Measurements from ENCODE around the gene LEP.
"Not testable (repeated sequence)": the region's sequence is repeated elsewhere in the genome, so short reads cannot be mapped to it uniquely, and the experiment has no call there.

LEP gene

DNA sequence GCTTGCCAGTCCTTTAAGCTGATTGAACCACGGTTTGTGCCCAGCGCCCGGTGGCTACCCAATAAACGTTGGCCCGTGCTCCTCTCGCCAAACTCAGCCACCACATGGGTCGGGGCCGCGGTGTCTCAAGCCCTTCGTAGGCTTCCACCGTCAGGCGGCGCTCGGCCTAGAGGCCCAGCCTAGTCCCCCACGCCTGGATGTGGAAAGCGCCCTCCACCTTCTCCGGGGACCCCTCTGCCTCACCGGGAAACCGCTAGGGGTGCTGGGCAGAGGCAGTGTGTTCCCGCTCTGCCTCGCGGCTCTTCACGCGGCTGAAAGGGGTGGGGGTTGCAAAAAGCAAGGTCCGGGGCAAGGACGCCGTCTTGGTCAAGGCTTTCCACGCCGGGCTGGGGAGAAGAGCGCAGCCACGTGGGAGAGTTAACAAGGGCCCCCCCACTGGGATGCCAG lies 29.8 kb downstream of the LEP start:
- Mint-ChIP-seq H3K4me1 (no peaks in the 10 kb centered on the region), H3K36me3 (no peaks in the 10 kb centered on the region), H3K27ac (no peak overlapping the region), H3K4me3 (no peak overlapping the region), H3K9me3 (no peaks in the 10 kb centered on the region)
- ATAC-seq (no peak), DNase-seq (ENCODE audit: low spot score in 2 of 2) (no peak)

GRCh38 chr7:128271471-128271941 lies 30.4 kb downstream of the LEP start:
- Mint-ChIP-seq H3K4me3 (no peak overlapping the region), H3K36me3 (no peaks in the 10 kb centered on the region), H3K27ac (no peak overlapping the region), H3K4me1 (no peaks in the 10 kb centered on the region), H3K9me3 (no peaks in the 10 kb centered on the region)
- no peak for ATAC-seq
- no peak for DNase-seq (ENCODE audit: low spot score in 2 of 2)

DNA sequence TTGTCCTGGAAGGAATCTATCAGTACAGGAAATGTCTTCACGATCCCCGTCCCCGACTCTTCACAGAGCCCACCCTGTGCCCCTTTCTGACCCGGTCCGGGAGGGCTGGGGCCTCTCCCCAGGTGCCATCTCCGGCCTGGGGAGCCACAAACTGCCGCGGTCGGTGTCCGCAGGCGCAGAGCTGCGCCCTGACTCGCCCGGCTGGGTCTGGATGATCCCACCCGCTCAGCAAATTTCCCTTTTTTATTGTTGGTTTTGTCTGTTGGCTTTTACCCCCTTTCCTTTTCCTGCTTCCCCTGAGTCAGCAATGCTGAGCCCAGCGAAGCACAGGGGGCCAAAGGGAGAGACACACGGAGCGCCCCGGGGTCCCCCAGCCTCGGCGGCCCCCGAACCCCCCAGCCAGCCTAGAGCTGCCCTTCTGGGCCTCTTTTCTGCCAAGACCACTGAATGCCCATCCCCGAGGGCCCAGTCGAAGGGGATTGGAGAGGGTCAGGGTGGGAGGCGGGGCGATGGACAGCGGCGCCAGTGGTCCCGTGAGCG lies 30.9 kb downstream of the LEP start:
- H3K4me3 Mint-ChIP-seq = no peak overlapping the region
- H3K4me1 Mint-ChIP-seq = no peaks in the 10 kb centered on the region
- no peaks in the 10 kb centered on the region for H3K36me3 Mint-ChIP-seq
- ATAC-seq = no peak
- DNase-seq (ENCODE audit: low spot score in 2 of 2) = no peak
- no peaks in the 10 kb centered on the region for H3K9me3 Mint-ChIP-seq
- H3K27ac Mint-ChIP-seq = no peak overlapping the region

DNA sequence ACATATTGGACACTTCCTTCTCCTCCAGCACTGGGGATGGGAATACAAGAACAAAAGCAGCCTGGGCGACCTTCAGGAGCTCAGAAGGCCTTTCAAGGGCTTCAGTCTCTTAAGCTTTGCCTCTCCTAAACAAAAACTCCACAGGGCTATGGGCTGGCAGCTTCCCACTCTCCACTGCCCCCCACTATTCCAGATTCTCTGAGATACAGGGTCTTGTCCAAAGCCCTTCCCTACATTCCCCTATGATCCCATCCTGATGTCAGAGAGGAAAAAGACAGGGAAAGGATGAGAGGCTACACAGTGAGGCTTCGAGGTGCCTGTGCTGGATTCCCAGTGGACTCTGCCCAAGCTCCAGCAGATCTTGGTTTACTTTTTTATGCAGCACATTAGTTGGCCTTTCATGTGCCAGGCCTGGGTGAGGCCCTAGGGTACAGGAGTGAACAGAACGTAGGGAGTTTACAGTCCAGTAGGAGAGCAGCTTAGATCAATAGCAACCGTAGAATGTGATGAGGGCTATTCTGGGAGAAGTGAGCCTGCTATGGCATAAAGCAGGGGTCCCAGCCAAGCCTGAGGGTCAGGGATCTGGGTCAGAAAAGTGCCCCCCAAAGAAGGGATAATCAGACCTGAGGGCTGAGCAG lies 33.3 kb downstream of the LEP start:
- ATAC-seq = no peak
- H3K4me3 Mint-ChIP-seq = no peak overlapping the region
- no peak for DNase-seq (ENCODE audit: low spot score in 2 of 2)
- H3K4me1 Mint-ChIP-seq = no peaks in the 10 kb centered on the region
- H3K9me3 Mint-ChIP-seq = peaks cover 7% of the 10 kb centered on the region
- no peaks in the 10 kb centered on the region for H3K36me3 Mint-ChIP-seq
- H3K27ac Mint-ChIP-seq = no peak overlapping the region

- H3K36me3 Mint-ChIP-seq = no peaks in the 10 kb centered on the region
- DNase-seq (ENCODE audit: low spot score in 2 of 2) (no peak), ATAC-seq (no peak)
- H3K27ac Mint-ChIP-seq = peak overlapping the region; percentile 3
- H3K9me3 Mint-ChIP-seq = peaks cover 12% of the 10 kb centered on the region
- no peaks in the 10 kb centered on the region for H3K4me1 Mint-ChIP-seq
- H3K4me3 Mint-ChIP-seq = no peak overlapping the region
Observed at GRCh38 chr7:128274884-128275603, 34.0 kb downstream of the LEP start.

GRCh38 chr7:128275681-128276080 lies 34.6 kb downstream of the LEP start:
- Mint-ChIP-seq H3K9me3 (peaks cover 13% of the 10 kb centered on the region), H3K4me1 (no peaks in the 10 kb centered on the region), H3K27ac (peak overlapping the region; percentile 3), H3K4me3 (no peak overlapping the region), H3K36me3 (no peaks in the 10 kb centered on the region)
- DNase-seq (ENCODE audit: low spot score in 2 of 2) (no peak), ATAC-seq (no peak)

DNA sequence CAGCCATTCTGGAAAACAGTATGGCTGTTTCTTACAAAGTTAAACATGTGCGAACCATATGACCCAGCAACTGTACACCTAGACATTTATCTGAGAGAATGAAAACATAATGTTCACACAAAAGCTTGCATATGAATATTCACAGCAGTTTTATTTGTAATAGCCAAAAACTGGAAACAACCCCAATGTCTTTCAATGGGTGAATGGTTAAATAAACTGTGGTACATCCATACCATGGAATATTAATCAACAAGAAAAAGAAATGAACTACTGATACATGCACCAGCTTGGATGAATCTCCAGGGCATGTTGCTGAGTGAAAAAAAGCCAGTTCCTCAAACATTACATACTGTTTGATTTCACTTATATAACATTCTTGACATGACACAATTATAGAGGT lies 37.3 kb downstream of the LEP start:
- Mint-ChIP-seq H3K9me3 (peaks cover 20% of the 10 kb centered on the region), H3K4me3 (no peak overlapping the region), H3K36me3 (peaks cover 6% of the 10 kb centered on the region), H3K27ac (no peak overlapping the region), H3K4me1 (no peaks in the 10 kb centered on the region)
- DNase-seq (ENCODE audit: low spot score in 2 of 2) (no peak), ATAC-seq (no peak)

- Mint-ChIP-seq H3K27ac (no peak overlapping the region), H3K4me3 (no peak overlapping the region), H3K9me3 (peaks cover 20% of the 10 kb centered on the region), H3K36me3 (peaks cover 6% of the 10 kb centered on the region), H3K4me1 (no peaks in the 10 kb centered on the region)
- DNase-seq (ENCODE audit: low spot score in 2 of 2) = no peak
- ATAC-seq = no peak
Observed at GRCh38 chr7:128279124-128279713, 38.1 kb downstream of the LEP start.

DNA sequence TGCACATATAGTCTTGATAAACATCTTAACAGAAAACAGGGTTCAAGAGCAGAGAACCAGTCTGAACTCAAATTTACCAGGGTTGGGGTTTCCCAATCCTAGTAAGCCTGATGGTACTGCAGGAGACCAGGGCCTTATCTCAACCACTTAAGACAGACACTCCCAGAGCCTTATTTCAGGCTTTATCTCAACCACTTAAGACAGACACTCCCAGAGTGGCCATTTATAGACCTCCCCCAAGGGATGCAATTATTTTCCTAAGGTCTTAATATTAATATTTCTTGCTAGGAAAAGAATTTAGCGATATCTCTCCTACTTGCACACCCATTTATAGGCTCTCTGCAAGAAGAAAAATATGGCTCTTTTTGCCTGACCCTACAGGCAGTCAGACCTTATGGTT lies 39.4 kb downstream of the LEP start:
- not testable (repeated sequence) for ATAC-seq; H3K27ac Mint-ChIP-seq; H3K4me3 Mint-ChIP-seq; DNase-seq (ENCODE audit: low spot score in 2 of 2); H3K36me3 Mint-ChIP-seq; H3K4me1 Mint-ChIP-seq
- peaks cover 20% of the 10 kb centered on the region for H3K9me3 Mint-ChIP-seq

DNA sequence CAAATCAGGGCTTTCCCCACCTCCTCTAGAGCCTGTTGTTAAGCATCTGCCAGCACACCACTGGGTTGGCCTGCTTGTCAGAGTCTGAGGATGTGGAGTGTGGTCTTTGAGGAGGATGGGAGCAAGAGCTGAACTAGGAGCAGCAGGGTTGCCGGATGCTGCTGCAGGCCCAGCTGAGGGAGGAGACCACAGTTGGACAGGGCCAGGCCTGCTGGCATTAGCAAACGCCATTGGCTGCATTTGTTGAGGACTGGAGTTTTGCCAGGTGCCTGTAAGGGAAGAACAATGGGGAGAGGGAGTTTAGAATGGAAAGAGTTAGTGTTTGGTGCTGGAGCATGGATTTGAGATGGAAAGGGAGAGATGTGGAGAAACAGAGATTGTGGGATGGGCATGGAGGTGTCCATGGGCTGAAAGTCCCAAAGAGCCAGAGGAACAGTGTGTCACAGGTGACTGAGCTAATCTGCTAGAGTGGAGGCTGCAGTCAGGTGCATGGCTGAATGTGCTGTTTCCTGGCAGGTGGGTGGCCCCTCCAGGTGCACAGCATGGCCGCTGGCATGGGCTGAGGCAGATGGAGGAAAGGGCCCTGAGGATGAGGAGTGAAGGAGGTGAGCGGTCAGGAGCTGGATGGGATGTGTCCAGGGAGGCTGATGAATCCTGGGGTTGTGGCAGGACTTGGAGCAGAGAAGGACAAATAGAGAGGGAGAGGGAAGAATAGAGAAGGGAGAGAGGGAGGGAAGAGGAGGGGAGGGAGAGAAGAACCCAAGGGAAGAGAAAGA lies 40.7 kb downstream of the LEP start:
- H3K9me3 Mint-ChIP-seq = peaks cover 20% of the 10 kb centered on the region
- no peak for DNase-seq (ENCODE audit: low spot score in 2 of 2)

GRCh38 chr7:128284102-128284501 lies 43.0 kb downstream of the LEP start:
- no peak for DNase-seq (ENCODE audit: low spot score in 2 of 2)
- peaks cover 6% of the 10 kb centered on the region for H3K36me3 Mint-ChIP-seq
- H3K27ac Mint-ChIP-seq = no peak overlapping the region

More for the DNA sequence above, 40.7 kb downstream of the LEP start:
- H3K36me3 Mint-ChIP-seq = peaks cover 6% of the 10 kb centered on the region
- no peaks in the 10 kb centered on the region for H3K4me1 Mint-ChIP-seq
- peak overlapping the region; percentile 21 for H3K27ac Mint-ChIP-seq
- no peak overlapping the region for H3K4me3 Mint-ChIP-seq
- no peak for ATAC-seq

DNA sequence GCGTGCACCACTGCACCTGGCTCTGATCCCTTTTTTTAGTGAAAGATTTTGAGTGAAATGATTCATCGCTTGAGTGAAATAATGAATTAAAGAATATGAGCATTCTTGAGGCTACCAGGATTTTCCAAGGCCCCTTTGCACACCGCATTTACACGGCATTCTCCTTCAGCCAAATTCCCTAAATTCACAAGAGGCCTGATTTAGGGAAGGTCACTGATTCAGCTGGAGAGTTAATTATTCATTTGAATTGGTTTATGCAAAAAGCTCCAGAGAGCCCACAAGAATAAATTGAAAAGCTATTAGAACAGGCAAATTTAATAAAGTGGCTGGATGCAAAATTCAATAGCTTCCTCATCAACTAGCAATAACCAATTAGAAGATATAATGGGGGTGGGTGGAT lies 46.5 kb downstream of the LEP start:
- H3K27ac Mint-ChIP-seq = no peak overlapping the region

More at GRCh38 chr7:128284102-128284501, 43.0 kb downstream of the LEP start:
- Mint-ChIP-seq H3K4me3 (no peak overlapping the region), H3K4me1 (no peaks in the 10 kb centered on the region), H3K9me3 (peaks cover 13% of the 10 kb centered on the region)
- no peak for ATAC-seq

DNA sequence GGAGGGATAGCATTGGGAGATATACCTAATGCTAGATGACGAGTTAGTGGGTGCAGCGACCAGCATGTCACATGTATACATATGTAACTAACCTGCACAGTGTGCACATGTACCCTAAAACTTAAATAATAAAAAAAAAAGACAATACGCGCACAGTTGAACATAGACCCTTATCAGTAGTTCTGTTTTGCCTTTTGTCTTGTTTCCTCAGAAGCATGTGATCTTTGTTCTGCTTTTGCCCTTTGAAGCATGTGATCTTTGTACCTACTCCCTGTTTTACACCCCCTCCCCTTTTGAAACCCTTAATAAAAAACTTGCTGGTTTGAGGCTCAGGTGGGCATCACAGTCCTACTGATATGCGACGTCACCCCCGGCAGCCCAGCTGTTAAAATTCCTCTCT lies 56.9 kb downstream of the LEP start:
- H3K36me3 Mint-ChIP-seq; H3K9me3 Mint-ChIP-seq; ATAC-seq; H3K27ac Mint-ChIP-seq; DNase-seq (ENCODE audit: low spot score in 2 of 2); H3K4me3 Mint-ChIP-seq; H3K4me1 Mint-ChIP-seq: not testable (repeated sequence)

More for the DNA sequence above, 46.5 kb downstream of the LEP start:
- Mint-ChIP-seq H3K9me3 (no peaks in the 10 kb centered on the region), H3K36me3 (no peaks in the 10 kb centered on the region), H3K4me1 (no peaks in the 10 kb centered on the region), H3K4me3 (no peak overlapping the region)
- DNase-seq (ENCODE audit: low spot score in 2 of 2) (no peak), ATAC-seq (no peak)

GRCh38 chr7:128299109-128299607 lies 58.1 kb downstream of the LEP start:
- ATAC-seq = no peak
- H3K27ac Mint-ChIP-seq = no peak overlapping the region
- no peaks in the 10 kb centered on the region for H3K36me3 Mint-ChIP-seq
- H3K4me1 Mint-ChIP-seq = no peaks in the 10 kb centered on the region
- DNase-seq (ENCODE audit: low spot score in 2 of 2) = no peak
- no peaks in the 10 kb centered on the region for H3K9me3 Mint-ChIP-seq
- no peak overlapping the region for H3K4me3 Mint-ChIP-seq

- Mint-ChIP-seq H3K27ac (no peak overlapping the region), H3K36me3 (peaks cover 25% of the 10 kb centered on the region), H3K4me3 (no peak overlapping the region), H3K9me3 (no peaks in the 10 kb centered on the region), H3K4me1 (no peaks in the 10 kb centered on the region)
- ATAC-seq = no peak
- no peak for DNase-seq (ENCODE audit: low spot score in 2 of 2)
Observed at GRCh38 chr7:128302139-128302538, 61.1 kb downstream of the LEP start.
